OCI-LY1 (cell line): ENCODE results near the gene PGLYRP1.
A peak's percentile ranks its signal among the peaks of the same experiment; 100 is the strongest.

Experiments
- H2AFZ ChIP-seq: fragments of 200-600 bp; sonication (generic), shearing (Covaris generic); 2 replicates; pipeline ENCODE4 v1.6.0; 2014; ENCODE audit warnings: antibody characterized with exemption, mild to moderate bottlenecking, low read length
- H3F3A ChIP-seq: fragments of 200-600 bp; sonication (generic), shearing (Covaris generic); 2 replicates; pipeline ENCODE4 v1.6.0; 2014; ENCODE audit warnings: mild to moderate bottlenecking, antibody characterized with exemption, low read length, moderate library complexity; ENCODE audit not compliant: insufficient read depth
- H3K27ac ChIP-seq: fragments of 200-600 bp; sonication (generic); 2 replicates; pipeline ENCODE4 v1.5.1; 2014; ENCODE audit warnings: low read length, mixed run types, mild to moderate bottlenecking, low read depth; ENCODE audit not compliant: poor library complexity, severe bottlenecking
- H3K27me3 ChIP-seq: fragments of 200-600 bp; sonication (generic); 2 replicates; pipeline ENCODE4 v1.6.0; 2014; ENCODE audit warnings: antibody characterized with exemption, mild to moderate bottlenecking, low read length, moderate library complexity; ENCODE audit not compliant: insufficient read depth
- H3K36me3 ChIP-seq: fragments of 200-600 bp; sonication (generic); 2 replicates; pipeline ENCODE4 v1.6.1; 2014; ENCODE audit warnings: mild to moderate bottlenecking, antibody characterized with exemption, low read length, moderate library complexity, mixed read lengths; ENCODE audit not compliant: insufficient read depth
- H3K4me1 ChIP-seq: fragments of 200-600 bp; sonication (generic); 2 replicates; pipeline ENCODE4 v1.5.1; 2014; ENCODE audit warnings: mild to moderate bottlenecking, low read length, moderate library complexity; ENCODE audit not compliant: insufficient read depth, severe bottlenecking
- H3K4me2 ChIP-seq: fragments of 200-600 bp; sonication (generic), shearing (Covaris generic); 2 replicates; pipeline ENCODE4 v1.6.1; 2014; ENCODE audit warnings: low read length
- H3K4me3 ChIP-seq: fragments of 200-600 bp; sonication (generic); 2 replicates; pipeline ENCODE4 v1.5.1; 2014; ENCODE audit warnings: low read length, low read depth, mild to moderate bottlenecking, mixed read lengths; ENCODE audit not compliant: poor library complexity, severe bottlenecking
- H3K79me2 ChIP-seq: fragments of 200-600 bp; shearing (Covaris generic); 2 replicates; pipeline ENCODE4 v1.6.1; 2016; ENCODE audit warnings: mixed run types, low read length, mixed read lengths; ENCODE audit not compliant: insufficient read depth
- H3K9ac ChIP-seq: fragments of 200-600 bp; sonication (generic), shearing (Covaris generic); 2 replicates; pipeline ENCODE4 v1.6.1; 2014; ENCODE audit warnings: mild to moderate bottlenecking, low read length, mixed read lengths
- H3K9me2 ChIP-seq: fragments of 200-600 bp; sonication (generic), shearing (Covaris generic); 2 replicates; pipeline ENCODE4 v1.6.1; 2014; ENCODE audit warnings: low read depth, mild to moderate bottlenecking, low read length, mixed read lengths
- H3K9me3 ChIP-seq: fragments of 200-600 bp; shearing (Covaris generic); 2 replicates; pipeline ENCODE4 v1.6.1; 2014; ENCODE audit warnings: low read length, mixed read lengths
- H4K20me1 ChIP-seq: fragments of 200-600 bp; sonication (generic), shearing (Covaris generic); 2 replicates; pipeline ENCODE4 v1.6.0; 2016; ENCODE audit warnings: mild to moderate bottlenecking, low read length; ENCODE audit not compliant: insufficient read depth
- CTCF ChIP-seq: fragments of 200-600 bp; sonication (generic), shearing (Covaris generic); IDR thresholded peaks from 2 replicates; pipeline ENCODE4 v1.5.1; 2017; ENCODE audit warnings: mild to moderate bottlenecking, antibody characterized with exemption, low read length, moderate library complexity, mixed read lengths
- EZH2 ChIP-seq: fragments of 200-600 bp; sonication (generic), shearing (Covaris generic); IDR thresholded peaks from 2 replicates; pipeline ENCODE4 v1.8.0; 2017; ENCODE audit warnings: borderline replicate concordance, mixed run types, mild to moderate bottlenecking, antibody characterized with exemption, low read length, moderate library complexity, mixed read lengths

PGLYRP1 gene

GRCh38 chr19:46009530-46010510 lies 13.0 kb downstream of the PGLYRP1 start:
- no peak overlapping the region for H3K4me3 ChIP-seq
- H3K27ac ChIP-seq: no peak overlapping the region
- no peaks in the 10 kb centered on the region for H3K9me2 ChIP-seq
- no peaks in the 10 kb centered on the region for H3K79me2 ChIP-seq
- H3K4me2 ChIP-seq: no peak overlapping the region
- no peaks in the 10 kb centered on the region for H4K20me1 ChIP-seq
- no peak overlapping the region for H3K9ac ChIP-seq
- peaks cover 4% of the 10 kb centered on the region; the same call in 1 of the 2 replicates for H3K36me3 ChIP-seq
- 0 out of 2 replicates have a peak, but pooled peaks cover 4% of the 10 kb centered on the region for H3F3A ChIP-seq
- H3K4me1 ChIP-seq: peaks cover 10% of the 10 kb centered on the region
- H3K9me3 ChIP-seq: no peaks in the 10 kb centered on the region
- H3K27me3 ChIP-seq: no peaks in the 10 kb centered on the region
- no peak overlapping the region for H2AFZ ChIP-seq
- TF ChIP-seq EZH2: no peak
- TF ChIP-seq CTCF: peak; percentile 82

GRCh38 chr19:46006411-46006810 lies 16.4 kb downstream of the PGLYRP1 start:
- no peak overlapping the region for H3K27ac ChIP-seq
- H3K4me2 ChIP-seq: no peak overlapping the region
- H3K9me3 ChIP-seq: no peaks in the 10 kb centered on the region
- no peak overlapping the region for H2AFZ ChIP-seq
- TF ChIP-seq EZH2: no peak
- no peak for TF ChIP-seq CTCF
- H3K4me3 ChIP-seq: no peak overlapping the region
- H3K36me3 ChIP-seq: peaks cover 4% of the 10 kb centered on the region; the same call in 1 of the 2 replicates
- no peaks in the 10 kb centered on the region for H4K20me1 ChIP-seq
- H3K79me2 ChIP-seq: no peaks in the 10 kb centered on the region
- no peaks in the 10 kb centered on the region for H3F3A ChIP-seq
- no peaks in the 10 kb centered on the region for H3K27me3 ChIP-seq
- no peak overlapping the region for H3K9ac ChIP-seq
- no peaks in the 10 kb centered on the region for H3K9me2 ChIP-seq
- H3K4me1 ChIP-seq: peaks cover 8% of the 10 kb centered on the region

GRCh38 chr19:46002678-46003275 lies 20.1 kb downstream of the PGLYRP1 start:
- H2AFZ ChIP-seq: no peak overlapping the region
- no peak overlapping the region for H3K4me2 ChIP-seq
- H3K4me1 ChIP-seq: peaks cover 19% of the 10 kb centered on the region
- no peaks in the 10 kb centered on the region for H3F3A ChIP-seq
- H3K27me3 ChIP-seq: no peaks in the 10 kb centered on the region
- H3K9ac ChIP-seq: no peak overlapping the region
- no peak overlapping the region for H3K4me3 ChIP-seq
- H3K36me3 ChIP-seq: peaks cover 10% of the 10 kb centered on the region
- H3K9me3 ChIP-seq: no peaks in the 10 kb centered on the region
- no peaks in the 10 kb centered on the region for H4K20me1 ChIP-seq
- H3K9me2 ChIP-seq: no peaks in the 10 kb centered on the region
- no peak overlapping the region for H3K27ac ChIP-seq
- no peaks in the 10 kb centered on the region for H3K79me2 ChIP-seq
- no peak for TF ChIP-seq CTCF
- TF ChIP-seq EZH2: no peak
